ENCODE measurements around the gene TXNDC15. TPM values are rescaled to one million over a fixed set of nuclear protein-coding genes. Genes with fewer than 3 reads are reported as not detected.
"Not testable (repeated sequence)": the region's sequence is repeated elsewhere in the genome, so short reads cannot be mapped to it uniquely, and the experiment has no call there.

TXNDC15 gene
- total RNA-seq, 1 donor from 2014 or later: 20.8 TPM

DNA sequence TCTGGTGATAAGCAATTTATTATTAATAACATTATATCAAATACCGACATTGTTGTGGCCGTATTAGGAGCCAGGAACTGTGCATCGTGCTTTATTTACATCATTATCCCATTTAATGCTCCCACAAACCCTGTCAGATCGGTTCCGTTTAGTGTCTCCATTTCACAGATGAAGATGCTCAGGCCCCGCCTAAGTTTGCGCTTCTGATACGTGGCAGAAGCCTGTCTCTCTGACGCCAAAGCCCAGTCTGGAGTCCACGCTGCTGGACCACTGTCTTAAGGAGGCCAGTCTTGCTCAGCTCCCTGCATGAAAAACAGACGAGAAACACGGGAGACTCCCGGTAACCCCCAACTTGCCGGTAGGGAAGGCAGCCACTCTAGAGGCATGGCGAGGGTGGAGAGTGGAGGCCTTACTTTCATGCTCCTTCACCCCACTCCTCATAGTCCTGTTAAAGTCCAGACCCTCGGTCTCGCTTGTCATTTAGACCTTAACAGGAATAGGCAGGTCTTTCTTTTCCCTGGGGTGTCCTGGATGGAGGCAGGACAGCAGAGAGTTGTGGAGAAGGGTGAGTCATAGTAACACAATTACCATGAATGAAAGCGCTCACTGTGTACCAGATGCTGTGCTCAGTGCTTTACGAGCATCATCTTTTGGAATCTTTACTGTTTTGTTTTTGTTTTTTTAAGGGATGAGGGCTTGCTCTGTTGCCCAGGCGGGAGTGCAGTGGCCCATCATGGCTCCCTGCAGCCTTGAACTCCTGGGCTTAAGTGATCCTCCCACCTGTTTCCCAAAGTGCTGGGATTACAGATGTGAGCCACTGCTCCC, 872 bp downstream of the TXNDC15 start:
- TF ChIP-seq CTCF (IDR thresholded peaks at IDR 0.05; ENCODE audit: insufficient read depth, low read length, poor library complexity, severe bottlenecking): no peak
- H3K36me3 ChIP-seq (ENCODE audit: control insufficient read depth, insufficient read depth, low read length): no peaks in the 10 kb centered on the region

DNA sequence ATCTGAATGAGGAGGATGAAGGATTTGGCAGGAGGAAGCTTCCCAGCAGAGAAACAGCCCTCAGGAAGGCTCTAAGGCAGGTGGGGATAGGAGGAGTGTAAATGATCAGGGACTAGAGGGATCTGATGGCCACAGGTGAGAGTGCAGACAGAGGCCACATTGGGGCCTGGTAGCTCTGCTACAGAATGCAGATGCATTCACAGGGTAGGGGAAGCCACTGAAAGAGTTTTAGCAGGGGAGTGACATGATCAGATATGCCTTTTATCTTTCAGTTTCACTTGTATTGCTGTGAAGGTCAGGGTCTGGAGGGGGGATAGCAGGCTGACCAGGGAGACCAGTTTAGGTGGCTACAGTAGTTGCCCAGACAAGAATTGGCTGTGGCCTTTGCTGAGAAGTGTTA, 3.0 kb downstream of the TXNDC15 start:
- H3K36me3 ChIP-seq (ENCODE audit: control insufficient read depth, insufficient read depth, low read length): no peaks in the 10 kb centered on the region
- DNase-seq (ENCODE audit: low read depth): no peak
- no peak for TF ChIP-seq CTCF (IDR thresholded peaks at IDR 0.05; ENCODE audit: insufficient read depth, low read length, poor library complexity, severe bottlenecking)
- H3K27me3 ChIP-seq (ENCODE audit: control insufficient read depth, insufficient read depth, low read length): no peaks in the 10 kb centered on the region
- no peak overlapping the region for H3K4me3 ChIP-seq (ENCODE audit: low read depth, low read length)

More for the DNA sequence above, 872 bp downstream of the TXNDC15 start:
- Histone ChIP-seq H3K4me3 (ENCODE audit: low read depth, low read length) (peak overlapping the region; percentile 90), H3K27me3 (ENCODE audit: control insufficient read depth, insufficient read depth, low read length) (no peaks in the 10 kb centered on the region)
- peak; percentile 42 for DNase-seq (ENCODE audit: low read depth)

DNA sequence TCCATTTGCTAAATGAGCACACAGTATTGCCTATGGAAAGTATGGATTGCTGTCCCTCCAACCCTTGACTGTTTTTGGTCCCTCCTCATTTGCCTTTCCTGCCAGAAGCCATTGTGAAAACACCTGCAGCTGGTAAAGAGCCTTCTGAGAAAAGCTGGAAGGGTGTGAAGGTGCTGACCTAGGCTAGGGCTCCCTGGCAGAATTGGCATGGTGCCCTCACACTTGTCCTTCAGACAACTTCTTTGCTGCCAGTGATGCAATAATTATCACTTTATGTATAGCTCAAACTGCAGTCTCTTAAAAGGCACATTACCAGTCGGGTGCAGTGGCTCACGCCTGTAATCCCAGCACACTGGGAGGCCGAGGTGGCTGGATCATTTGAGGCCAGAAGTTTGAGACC, 4.2 kb downstream of the TXNDC15 start:
- TF ChIP-seq CTCF (IDR thresholded peaks at IDR 0.05; ENCODE audit: insufficient read depth, low read length, poor library complexity, severe bottlenecking): no peak
- no peak for DNase-seq (ENCODE audit: low read depth)
- Histone ChIP-seq H3K27me3 (ENCODE audit: control insufficient read depth, insufficient read depth, low read length) (no peaks in the 10 kb centered on the region), H3K4me3 (ENCODE audit: low read depth, low read length) (no peak overlapping the region), H3K36me3 (ENCODE audit: control insufficient read depth, insufficient read depth, low read length) (no peaks in the 10 kb centered on the region)

- TF ChIP-seq CTCF (IDR thresholded peaks at IDR 0.05; ENCODE audit: insufficient read depth, low read length, poor library complexity, severe bottlenecking): no peak
- Histone ChIP-seq H3K27me3 (ENCODE audit: control insufficient read depth, insufficient read depth, low read length) (no peaks in the 10 kb centered on the region), H3K36me3 (ENCODE audit: control insufficient read depth, insufficient read depth, low read length) (no peaks in the 10 kb centered on the region), H3K4me3 (ENCODE audit: low read depth, low read length) (no peak overlapping the region)
- no peak for DNase-seq (ENCODE audit: low read depth)
These were observed 5.3 kb downstream of the TXNDC15 start for GRCh38 chr5:134879456-134879855.

DNA sequence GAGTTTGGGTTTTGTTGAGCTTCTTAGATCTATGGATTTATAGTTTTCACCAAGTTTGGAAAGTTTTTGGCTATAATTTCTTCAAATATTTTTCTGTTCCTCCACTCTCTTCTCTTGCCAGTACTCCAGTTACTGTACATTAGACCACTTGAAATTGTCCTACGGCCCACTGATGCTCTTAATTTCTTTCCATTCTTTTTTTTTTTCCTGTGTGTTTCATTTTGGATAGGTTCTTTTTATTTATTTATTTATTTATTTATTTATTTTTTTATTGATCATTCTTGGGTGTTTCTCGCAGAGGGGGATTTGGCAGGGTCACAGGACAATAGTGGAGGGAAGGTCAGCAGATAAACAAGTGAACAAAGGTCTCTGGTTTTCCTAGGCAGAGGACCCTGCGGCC, 6.8 kb downstream of the TXNDC15 start:
- not testable (repeated sequence) for H3K27me3 ChIP-seq (ENCODE audit: control insufficient read depth, insufficient read depth, low read length); H3K4me3 ChIP-seq (ENCODE audit: low read depth, low read length); H3K36me3 ChIP-seq (ENCODE audit: control insufficient read depth, insufficient read depth, low read length); DNase-seq (ENCODE audit: low read depth)

DNA sequence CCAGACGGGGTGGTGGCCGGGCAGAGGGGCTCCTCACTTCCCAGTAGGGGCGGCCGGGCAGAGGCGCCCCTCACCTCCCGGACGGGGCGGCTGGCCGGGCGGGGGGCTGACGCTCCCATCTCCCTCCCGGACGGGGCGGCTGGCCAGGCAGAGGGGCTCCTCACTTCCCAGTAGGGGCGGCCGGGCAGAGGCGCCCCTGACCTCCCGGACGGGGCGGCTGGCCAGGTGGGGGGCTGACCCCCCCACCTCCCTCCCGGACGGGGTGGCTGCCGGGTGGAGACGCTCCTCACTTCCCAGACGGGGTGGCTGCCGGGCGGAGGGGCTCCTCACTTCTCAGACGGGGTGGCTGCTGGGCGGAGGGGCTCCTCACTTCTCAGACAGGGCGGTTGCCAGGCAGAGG, 7.5 kb downstream of the TXNDC15 start:
- DNase-seq (ENCODE audit: low read depth): not testable (repeated sequence)

GRCh38 chr5:134887593-134888159, 13.5 kb downstream of the TXNDC15 start:
- no peak overlapping the region for H3K4me3 ChIP-seq (ENCODE audit: low read depth, low read length)
- no peak for TF ChIP-seq CTCF (IDR thresholded peaks at IDR 0.05; ENCODE audit: insufficient read depth, low read length, poor library complexity, severe bottlenecking)
- H3K36me3 ChIP-seq (ENCODE audit: control insufficient read depth, insufficient read depth, low read length): no peaks in the 10 kb centered on the region
- no peaks in the 10 kb centered on the region for H3K27me3 ChIP-seq (ENCODE audit: control insufficient read depth, insufficient read depth, low read length)
- DNase-seq (ENCODE audit: low read depth): no peak

More for the DNA sequence above, 7.5 kb downstream of the TXNDC15 start:
- not testable (repeated sequence) for H3K36me3 ChIP-seq (ENCODE audit: control insufficient read depth, insufficient read depth, low read length); H3K27me3 ChIP-seq (ENCODE audit: control insufficient read depth, insufficient read depth, low read length); H3K4me3 ChIP-seq (ENCODE audit: low read depth, low read length)
